NCI-H2081 treated with DMSO at 0.1 percent for 48 hours (cell line): ENCODE measurements around the gene ZC3H11A.

Source experiments
- DNase-seq: peaks from one replicate; lab custom pipeline; 2025; lab: John Stamatoyannopoulos, UW

ZC3H11A gene

DNA sequence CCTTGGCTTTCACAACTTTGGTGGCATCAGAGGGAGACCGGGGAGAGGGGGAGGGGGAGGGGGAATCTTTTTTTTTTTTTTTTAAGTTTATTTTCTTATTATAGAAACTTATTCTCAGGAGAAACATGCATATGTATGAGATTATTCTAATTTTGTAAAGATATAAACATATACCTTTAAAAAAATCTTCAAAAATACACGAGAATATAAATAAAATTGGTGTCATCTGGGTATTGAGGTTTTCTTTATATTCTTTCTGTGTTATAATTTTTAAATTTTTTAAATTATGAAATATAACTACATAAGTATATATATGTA lies 47.1 kb downstream of the ZC3H11A start:
- DNase-seq: no peak

- no peak for DNase-seq
Observed at GRCh38 chr1:203843435-203843834, 48.0 kb downstream of the ZC3H11A start.
